ENCODE measurements around the gene LANCL2.
A peak's percentile ranks its signal among the peaks of the same experiment; 100 is the strongest.

Gene LANCL2

DNA sequence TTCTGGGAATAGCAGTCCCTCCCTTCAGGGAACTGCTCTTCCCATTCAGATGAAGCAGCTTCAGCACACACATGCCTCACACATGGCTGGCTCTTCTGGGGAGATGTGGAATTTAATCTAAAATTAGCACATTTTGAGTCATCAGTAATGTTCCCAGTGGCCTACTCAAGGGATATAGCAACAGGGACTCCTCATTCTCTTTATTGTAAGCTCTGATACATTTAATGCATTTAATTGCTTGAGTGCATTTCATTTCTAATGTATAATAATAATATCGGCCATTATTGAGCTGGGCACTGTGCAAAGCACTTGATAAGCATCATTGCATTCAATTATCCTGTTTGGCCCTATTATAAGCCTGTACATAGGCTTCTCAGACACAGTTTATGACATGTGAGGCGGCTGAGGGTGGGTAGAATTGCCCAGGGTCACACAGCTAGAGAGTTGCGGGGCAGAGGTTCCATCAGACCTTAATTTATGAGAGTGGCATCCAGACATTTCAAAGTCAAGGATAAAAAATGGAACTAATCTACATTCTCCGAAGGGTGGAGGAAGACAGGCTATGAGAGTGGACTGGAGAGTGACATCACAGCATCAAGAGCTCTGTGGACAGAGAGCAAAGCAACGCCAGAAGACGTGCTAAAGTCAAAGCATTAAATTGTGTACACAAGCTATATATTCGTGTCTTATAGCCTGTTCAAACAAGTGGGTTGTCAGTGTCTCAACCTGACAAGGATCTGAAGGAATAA is 76.8 kb downstream of the LANCL2 start:
- FAIRE-seq = no peak
- TF ChIP-seq TAF1 (IDR thresholded peaks at IDR 0.05; ENCODE audit: borderline replicate concordance, low read depth, low read length) (no peak), POLR2AphosphoS5 (IDR thresholded peaks at IDR 0.05; ENCODE audit: low read depth, low read length) (no peak), POLR2A (IDR thresholded peaks at IDR 0.05; ENCODE audit: low read depth, low read length) (no peak)
- DNase-seq (ENCODE audit: insufficient read length) = no peak

DNA sequence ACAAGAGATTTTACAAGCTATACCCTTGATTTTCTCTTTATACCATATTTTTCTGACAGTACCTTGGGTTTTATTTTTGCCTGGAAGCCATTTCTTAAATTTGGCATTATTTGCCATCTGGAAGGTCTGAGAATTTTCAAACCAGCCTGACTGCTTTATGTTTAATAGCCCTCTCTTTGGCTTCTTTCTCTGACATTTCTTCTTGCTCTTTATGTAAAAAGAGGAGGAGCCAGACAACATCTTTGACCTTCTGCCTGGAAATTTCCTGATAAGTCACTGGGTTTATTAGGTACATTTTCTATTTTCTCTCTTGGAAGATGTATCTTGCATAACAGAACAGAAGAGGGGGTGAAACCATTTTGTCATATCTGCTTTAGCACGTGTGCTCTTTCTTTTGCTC is 79.6 kb downstream of the LANCL2 start:
- no peak for FAIRE-seq
- TF ChIP-seq POLR2A (IDR thresholded peaks at IDR 0.05; ENCODE audit: low read depth, low read length) (no peak), TAF1 (IDR thresholded peaks at IDR 0.05; ENCODE audit: borderline replicate concordance, low read depth, low read length) (no peak), POLR2AphosphoS5 (IDR thresholded peaks at IDR 0.05; ENCODE audit: low read depth, low read length) (no peak)
- no peak for DNase-seq (ENCODE audit: insufficient read length)

DNA sequence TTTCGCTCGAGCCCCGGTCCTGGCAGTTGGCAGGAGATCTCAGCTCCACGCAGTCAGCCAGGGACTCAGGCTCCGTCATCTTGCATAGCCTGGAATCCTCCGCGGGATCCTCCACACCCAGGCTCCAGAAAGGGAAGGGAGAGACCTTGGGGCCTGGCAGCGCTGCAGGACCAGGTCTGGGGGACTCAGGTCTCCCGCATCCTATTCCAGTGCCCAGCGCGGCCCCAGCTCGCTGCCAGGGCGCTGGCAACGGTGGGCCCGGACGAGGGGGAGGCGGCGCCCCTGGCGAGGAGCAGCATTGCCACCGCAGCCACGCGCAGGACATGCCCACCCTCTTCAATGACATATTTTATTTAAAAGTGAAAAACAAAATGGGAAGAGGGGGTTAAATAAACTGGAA is 83.4 kb downstream of the LANCL2 start:
- FAIRE-seq (no peak), DNase-seq (ENCODE audit: insufficient read length) (no peak)
- TF ChIP-seq POLR2A (IDR thresholded peaks at IDR 0.05; ENCODE audit: low read depth, low read length) (no peak), TAF1 (IDR thresholded peaks at IDR 0.05; ENCODE audit: borderline replicate concordance, low read depth, low read length) (no peak), POLR2AphosphoS5 (IDR thresholded peaks at IDR 0.05; ENCODE audit: low read depth, low read length) (no peak)

DNA sequence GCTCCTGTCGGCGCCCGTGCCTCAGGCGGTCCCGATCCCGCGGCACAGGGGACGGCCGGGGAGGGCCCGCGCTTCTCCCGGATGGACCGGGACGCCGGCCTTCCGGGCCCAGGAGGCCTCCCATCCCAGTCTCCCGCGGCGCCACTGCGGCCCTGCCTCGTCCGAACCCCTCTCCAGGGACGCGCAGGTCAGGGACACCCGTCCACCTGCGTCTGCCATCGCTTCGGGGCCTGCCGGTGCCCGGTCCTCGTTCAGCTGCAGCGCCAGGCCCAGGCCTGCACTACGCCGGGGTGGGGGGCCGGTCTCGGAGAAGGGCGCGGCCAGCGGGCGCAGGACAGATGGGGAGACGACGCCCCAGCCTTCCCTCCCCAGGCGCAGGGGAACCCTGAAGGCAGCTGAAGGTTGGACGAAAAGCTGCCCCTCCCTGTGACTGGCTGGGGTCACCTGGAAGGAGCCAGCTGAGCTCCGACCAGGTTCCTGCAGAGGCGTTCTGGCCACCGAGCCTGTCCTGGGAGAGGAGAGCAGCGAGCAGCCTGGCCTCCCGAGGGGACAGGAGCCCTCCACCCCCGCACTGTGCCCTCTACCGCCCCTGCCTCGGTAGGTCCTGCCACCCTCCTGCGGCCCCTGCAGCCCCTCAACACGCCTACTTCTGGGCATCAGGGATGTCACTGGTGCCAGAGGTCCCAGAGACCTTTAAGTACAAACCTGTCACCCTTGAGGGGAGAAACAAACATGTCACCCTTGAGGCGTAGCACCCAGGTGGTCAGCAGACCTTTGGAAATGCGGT is 84.3 kb downstream of the LANCL2 start:
- DNase-seq (ENCODE audit: insufficient read length) (no peak), FAIRE-seq (no peak)
- TF ChIP-seq TAF1 (IDR thresholded peaks at IDR 0.05; ENCODE audit: borderline replicate concordance, low read depth, low read length) (no peak), POLR2A (IDR thresholded peaks at IDR 0.05; ENCODE audit: low read depth, low read length) (no peak)

DNA sequence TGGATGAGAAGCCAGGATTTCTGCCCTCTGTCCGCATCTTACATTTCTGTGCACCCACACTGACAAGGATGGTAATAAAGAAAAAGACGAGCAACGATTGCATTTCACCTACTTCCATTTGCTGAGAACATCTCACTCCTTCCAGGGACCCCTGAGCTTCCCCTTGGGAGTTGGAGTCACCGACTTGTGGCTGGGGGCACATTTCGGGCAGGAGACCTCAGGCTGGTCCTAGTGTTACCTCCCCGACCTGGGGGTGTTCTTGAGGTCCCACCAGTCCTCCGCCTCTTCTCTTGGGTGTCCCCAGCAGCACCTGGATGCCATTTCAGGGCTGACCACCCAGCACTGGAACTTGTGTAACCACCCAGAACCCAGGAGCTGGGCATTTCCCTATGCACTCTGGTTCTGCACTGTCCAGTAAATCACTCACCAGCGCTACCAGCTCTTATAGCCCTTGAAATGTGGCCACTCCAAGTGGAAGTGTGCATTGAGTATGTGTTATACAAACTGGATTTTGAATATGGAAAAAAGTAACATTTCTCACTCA is 84.9 kb downstream of the LANCL2 start:
- TF ChIP-seq TAF1 (IDR thresholded peaks at IDR 0.05; ENCODE audit: borderline replicate concordance, low read depth, low read length) (no peak), POLR2A (IDR thresholded peaks at IDR 0.05; ENCODE audit: low read depth, low read length) (no peak), POLR2AphosphoS5 (IDR thresholded peaks at IDR 0.05; ENCODE audit: low read depth, low read length) (no peak; the same call in 1 of the 2 replicates)
- FAIRE-seq = no peak

DNA sequence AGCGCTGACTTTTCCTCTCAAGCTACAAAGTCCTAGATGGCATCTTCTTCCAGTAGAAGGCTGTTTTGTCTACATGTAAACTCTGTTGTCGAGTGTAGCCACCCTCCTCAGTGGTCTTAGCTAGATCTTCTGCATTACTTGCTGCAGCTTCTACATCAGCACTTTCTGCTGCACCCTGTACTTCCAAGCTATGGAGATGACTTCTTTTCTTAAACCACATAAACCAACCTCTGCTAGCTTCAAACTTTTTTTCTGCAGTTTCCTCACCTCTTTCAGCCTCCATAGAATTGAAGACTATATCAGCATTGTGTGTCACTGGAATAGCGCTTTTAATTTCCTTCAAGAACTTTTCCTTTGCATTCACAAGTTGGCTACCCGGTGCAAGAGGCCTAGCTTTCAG is 87.8 kb downstream of the LANCL2 start:
- FAIRE-seq = no peak
- TF ChIP-seq TAF1 (IDR thresholded peaks at IDR 0.05; ENCODE audit: borderline replicate concordance, low read depth, low read length) (no peak), POLR2AphosphoS5 (IDR thresholded peaks at IDR 0.05; ENCODE audit: low read depth, low read length) (no peak), POLR2A (IDR thresholded peaks at IDR 0.05; ENCODE audit: low read depth, low read length) (no peak)
- DNase-seq (ENCODE audit: insufficient read length) = no peak

More for the DNA sequence above, 84.9 kb downstream of the LANCL2 start:
- DNase-seq (ENCODE audit: insufficient read length) = no peak

DNA sequence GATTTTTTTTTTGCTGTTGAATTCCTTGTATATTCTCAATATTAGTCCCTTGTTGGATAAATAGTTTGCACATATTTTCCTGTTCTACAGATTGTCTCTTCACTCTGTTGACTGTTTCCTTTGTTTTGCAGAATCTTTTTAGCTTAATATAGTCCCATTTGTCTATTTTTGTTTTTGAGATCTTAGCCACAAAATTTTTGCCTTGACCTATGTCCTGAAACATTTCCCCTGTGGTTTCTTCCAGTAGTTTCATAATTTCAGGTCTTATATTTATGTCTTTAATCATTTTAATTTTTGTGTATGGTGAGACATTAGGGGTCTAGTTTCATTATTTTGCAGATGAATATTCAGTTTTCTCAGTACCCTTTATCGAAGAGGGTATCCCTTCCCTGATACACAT is 92.7 kb downstream of the LANCL2 start:
- FAIRE-seq = no peak
- TF ChIP-seq POLR2AphosphoS5 (IDR thresholded peaks at IDR 0.05; ENCODE audit: low read depth, low read length) = no peak
- no peak for TF ChIP-seq TAF1 (IDR thresholded peaks at IDR 0.05; ENCODE audit: borderline replicate concordance, low read depth, low read length)
- TF ChIP-seq POLR2A (IDR thresholded peaks at IDR 0.05; ENCODE audit: low read depth, low read length) = no peak
- no peak for DNase-seq (ENCODE audit: insufficient read length)

DNA sequence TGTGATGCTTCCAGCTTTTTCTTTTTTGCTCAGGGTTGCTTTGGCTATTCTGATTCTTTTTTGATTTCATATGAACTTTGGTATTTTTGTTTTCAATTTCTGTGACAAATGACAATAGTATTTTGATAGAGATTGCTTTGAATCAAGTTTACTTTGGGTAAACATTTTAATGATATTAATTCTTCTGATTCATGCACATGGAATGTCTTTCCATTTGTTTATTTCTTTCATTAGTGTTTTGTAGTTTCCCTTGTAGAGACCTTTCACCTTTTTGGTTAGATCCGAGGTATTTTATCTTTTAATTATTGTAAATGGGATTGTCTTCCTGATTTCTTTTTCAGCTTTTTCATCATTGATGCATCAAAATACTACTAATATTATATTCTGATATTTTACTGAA is 93.2 kb downstream of the LANCL2 start:
- FAIRE-seq (no peak), DNase-seq (ENCODE audit: insufficient read length) (no peak)
- TF ChIP-seq POLR2AphosphoS5 (IDR thresholded peaks at IDR 0.05; ENCODE audit: low read depth, low read length) (no peak), POLR2A (IDR thresholded peaks at IDR 0.05; ENCODE audit: low read depth, low read length) (no peak), TAF1 (IDR thresholded peaks at IDR 0.05; ENCODE audit: borderline replicate concordance, low read depth, low read length) (no peak)

DNA sequence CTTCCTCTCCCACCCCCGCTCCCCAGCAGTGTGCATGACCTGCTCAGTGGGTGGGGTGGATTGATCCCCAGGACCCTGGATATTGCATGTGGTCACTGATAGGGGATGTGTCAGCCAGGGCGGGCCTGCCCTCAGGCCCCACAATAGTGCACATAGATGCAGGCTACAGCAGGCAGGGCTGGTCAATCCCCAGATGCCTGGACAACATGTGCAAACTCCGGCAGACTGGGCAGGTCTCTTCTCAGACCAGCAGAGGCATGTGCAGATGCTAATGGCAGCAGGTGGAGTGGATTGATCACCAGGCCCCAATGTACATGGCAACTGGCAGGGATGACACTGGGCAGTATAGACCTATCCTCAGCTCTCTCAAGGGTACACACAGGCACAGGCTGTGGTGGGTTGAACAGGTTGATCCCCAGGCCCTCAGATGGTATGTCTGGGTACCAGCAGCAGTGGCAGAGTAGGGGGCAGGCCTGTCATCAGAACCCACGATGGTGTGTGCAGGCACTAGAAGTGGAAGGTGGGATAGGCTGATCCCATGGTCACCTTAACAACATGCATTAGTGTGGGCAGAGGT is 98.6 kb downstream of the LANCL2 start:
- DNase-seq (ENCODE audit: insufficient read length) (no peak), FAIRE-seq (no peak)
- TF ChIP-seq TAF1 (IDR thresholded peaks at IDR 0.05; ENCODE audit: borderline replicate concordance, low read depth, low read length) (no peak), POLR2AphosphoS5 (IDR thresholded peaks at IDR 0.05; ENCODE audit: low read depth, low read length) (peak; percentile 43)

DNA sequence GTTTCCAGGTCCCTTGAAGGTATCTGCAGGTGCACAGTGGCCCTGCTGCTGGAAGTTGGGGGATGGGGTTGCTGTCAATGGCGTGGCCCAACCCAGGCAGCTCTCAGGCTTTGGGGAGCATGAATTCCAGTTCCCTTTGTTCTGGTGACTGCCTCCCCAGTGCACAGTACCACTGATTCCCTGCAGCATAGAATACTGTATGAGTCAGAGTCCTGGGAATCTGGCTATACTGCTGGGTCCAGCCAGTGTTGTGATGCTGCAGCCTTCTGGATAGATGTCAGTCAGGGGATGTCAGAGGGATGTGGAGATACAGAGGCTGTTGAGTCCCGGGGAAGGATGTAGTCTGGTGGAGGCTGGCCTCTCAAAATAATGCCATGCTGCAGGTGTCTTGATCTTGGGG is 99.3 kb downstream of the LANCL2 start:
- TF ChIP-seq POLR2AphosphoS5 (IDR thresholded peaks at IDR 0.05; ENCODE audit: low read depth, low read length) (no peak), TAF1 (IDR thresholded peaks at IDR 0.05; ENCODE audit: borderline replicate concordance, low read depth, low read length) (no peak), POLR2A (IDR thresholded peaks at IDR 0.05; ENCODE audit: low read depth, low read length) (no peak)
- DNase-seq (ENCODE audit: insufficient read length) (no peak), FAIRE-seq (no peak)

DNA sequence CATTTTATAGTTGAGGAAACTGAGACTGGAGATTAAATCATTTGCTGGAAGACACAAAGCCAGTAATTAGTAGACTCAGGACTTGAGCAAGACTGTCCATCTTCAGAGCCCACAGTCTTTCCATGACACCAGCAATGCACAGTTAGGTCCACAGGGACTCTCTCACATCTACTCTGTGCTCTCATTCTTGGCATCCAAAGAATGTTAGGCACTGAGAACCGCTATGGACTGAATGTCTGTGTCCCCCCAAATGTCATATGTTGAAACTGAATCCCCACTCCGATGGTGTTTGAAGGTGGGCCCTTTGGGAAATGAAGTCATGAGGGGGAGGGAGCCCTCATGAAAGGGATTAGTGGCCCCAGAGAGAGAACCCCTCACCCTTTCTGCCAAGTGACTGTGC is 100.6 kb downstream of the LANCL2 start:
- TF ChIP-seq POLR2A (IDR thresholded peaks at IDR 0.05; ENCODE audit: low read depth, low read length) (no peak), POLR2AphosphoS5 (IDR thresholded peaks at IDR 0.05; ENCODE audit: low read depth, low read length) (peak; percentile 38; the same call in 1 of the 2 replicates), TAF1 (IDR thresholded peaks at IDR 0.05; ENCODE audit: borderline replicate concordance, low read depth, low read length) (no peak)
- FAIRE-seq (no peak), DNase-seq (ENCODE audit: insufficient read length) (no peak)
